HPDE6-E6E7 (cell line): ENCODE data around the gene ZFP69.
A peak's percentile ranks its signal among the peaks of the same experiment; 100 is the strongest.

ENCODE experiments used
- DNase-seq: peaks from one replicate; pipeline ENCODE4 v3.0.0; 2011; ENCODE audit warnings: missing footprints; ENCODE audit errors: extremely low spot score

ZFP69 gene

DNA sequence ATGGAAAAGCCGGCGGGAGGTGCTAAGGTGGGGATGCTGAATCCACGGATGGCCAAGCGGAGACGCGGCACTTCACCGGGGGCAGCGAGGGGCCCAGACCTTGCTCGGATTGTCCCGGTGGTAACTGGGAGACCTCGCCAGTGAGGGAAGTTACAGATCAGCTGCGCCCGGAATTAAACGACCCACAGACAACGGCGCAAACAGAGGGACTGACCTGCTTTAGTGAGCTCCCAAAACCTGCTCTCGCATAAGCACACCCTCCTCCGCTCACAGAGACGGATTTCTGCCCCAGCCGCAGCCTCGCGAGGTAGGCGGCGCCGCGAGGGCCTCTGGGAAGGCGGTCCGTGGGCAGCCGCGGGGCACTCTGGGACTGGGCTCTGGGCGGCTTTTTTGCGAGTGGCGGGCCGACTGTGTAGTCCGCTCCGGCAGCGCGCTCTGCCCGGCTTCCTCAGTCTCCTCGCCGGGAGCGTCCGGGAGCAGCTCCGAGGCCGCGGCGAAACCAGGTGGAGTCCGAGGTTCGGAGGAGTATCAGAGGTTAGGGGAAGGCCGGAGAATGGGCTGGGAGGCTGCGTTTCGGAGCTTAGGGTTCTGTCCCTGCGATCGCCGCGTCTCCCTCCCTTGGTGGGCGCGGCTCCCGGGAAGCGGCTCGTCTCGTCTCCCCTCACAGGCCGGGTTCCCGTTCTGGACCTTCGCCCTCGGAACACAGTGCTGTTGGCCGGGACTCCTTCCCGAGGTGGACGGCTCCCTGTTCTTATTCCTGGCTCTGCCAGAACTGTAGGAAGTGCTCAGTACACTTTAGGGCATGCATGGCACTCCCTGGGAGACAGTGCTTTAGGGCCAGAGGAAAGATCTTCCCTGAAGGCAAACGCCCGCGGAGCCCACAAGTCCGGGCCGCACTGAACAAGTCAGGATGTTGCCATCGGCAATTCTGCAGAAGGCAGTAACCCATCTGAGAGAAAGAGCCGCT, 31.6 kb downstream of the ZFP69 start, which contains the start of gene EXO5:
EXO5 (plus strand) TSS at position 393 of the 967 bp plus-strand sequence. CDS start 5,778 bp downstream, outside the sequence.
- peak; percentile 47 for DNase-seq

DNA sequence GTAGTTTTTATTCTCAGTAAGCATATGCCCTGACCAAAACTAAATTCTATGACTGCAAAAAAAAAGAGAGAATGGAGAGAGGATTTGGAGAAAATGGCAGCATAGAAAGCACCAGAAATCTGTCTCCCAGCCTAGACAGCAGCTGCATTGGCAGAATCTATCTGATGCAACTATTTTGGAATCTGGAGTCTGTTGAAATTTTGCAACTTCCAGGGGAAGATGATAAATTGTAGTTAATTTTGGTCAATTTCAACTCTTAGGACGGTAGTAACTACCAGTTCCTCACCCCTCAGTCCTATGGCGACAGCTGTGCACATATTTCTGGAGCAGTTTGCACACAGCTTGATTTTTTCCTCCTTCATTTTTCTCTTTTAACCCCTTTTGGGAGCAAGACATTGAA, 42.4 kb downstream of the ZFP69 start:
- no peak for DNase-seq

DNA sequence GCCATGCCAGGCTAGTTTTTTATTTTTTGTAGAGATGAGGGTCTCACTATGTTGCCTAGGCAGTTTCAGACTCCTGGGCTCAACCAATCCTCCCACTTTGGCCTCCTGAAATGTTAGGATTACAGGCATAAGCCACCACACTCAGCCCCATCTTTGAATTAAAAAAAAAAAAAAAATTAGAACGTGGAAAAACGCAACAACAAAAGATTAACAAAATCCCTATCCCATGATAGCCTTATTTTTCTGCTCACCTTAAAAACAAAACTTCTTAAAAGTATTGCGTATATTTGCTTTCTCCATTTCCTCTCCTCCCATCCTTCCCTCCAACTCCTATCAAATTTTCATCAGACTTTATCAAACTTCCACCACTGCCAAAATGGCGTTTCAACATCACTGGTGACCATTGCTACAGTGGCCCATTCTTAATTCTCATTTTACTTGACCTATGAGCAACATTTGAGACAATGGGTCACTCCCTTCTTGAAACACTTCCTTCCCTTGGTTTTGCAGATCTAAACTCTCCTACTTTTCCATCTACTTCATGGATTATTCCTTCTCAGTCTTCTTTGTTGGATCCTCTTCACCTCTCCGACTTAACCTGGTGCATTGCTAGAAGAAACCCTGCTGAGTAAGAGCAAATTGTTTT, 53.8 kb downstream of the ZFP69 start:
- DNase-seq: no peak

DNA sequence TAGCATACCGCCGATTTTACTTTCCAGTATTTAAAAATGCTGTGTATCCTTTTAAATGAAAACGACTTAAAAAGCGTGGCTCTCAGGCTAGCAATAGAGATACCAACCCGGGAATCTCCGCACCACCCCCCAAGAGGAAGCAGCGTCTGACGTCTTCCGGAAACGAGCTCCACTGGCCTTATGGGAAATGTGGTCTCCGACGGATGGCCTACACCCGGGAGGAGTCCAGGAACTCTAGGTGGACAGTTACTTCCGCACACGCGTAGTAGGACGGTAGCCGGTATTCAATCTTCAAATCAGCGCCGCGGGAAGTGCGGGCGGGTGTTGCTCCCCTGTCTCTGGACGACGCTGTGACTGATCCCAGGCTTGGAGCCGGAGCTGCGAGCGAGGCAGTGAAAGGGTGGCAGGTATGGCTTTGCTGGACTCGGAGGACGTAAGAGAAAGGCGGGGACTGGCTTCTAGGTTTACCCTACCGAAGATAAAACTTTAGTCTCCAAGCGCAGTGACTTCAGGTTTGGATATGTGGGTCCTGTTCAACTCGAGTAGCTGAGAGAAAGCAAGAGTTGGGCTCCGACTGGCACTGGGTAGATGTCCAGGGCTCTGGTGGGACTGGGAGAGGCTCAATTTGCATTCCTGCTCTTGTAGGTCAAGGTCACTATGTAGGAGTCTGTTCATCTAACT, 54.4 kb downstream of the ZFP69 start, which contains the start of gene ZNF684:
ZNF684 (plus strand) TSS at position 257 of the 681 bp plus-strand sequence. CDS start 1,530 bp downstream, outside the sequence.
- peak; percentile 97 for DNase-seq

DNA sequence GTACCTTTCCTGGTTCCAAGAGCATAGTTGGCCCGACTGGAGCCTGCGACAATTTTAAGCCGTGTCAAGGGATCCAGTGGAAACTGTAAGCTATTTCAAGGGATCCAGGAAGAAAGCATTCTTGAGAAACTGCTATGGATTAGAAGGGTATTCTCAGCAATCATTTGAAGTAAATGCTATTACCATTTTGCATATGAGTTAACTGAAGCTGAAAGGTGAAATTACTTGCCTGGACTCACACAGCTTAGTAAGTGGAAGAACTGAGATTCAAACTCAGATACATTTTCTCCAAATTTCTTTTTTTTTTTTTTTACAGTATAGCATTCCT, 54.9 kb downstream of the ZFP69 start:
- no peak for DNase-seq

DNA sequence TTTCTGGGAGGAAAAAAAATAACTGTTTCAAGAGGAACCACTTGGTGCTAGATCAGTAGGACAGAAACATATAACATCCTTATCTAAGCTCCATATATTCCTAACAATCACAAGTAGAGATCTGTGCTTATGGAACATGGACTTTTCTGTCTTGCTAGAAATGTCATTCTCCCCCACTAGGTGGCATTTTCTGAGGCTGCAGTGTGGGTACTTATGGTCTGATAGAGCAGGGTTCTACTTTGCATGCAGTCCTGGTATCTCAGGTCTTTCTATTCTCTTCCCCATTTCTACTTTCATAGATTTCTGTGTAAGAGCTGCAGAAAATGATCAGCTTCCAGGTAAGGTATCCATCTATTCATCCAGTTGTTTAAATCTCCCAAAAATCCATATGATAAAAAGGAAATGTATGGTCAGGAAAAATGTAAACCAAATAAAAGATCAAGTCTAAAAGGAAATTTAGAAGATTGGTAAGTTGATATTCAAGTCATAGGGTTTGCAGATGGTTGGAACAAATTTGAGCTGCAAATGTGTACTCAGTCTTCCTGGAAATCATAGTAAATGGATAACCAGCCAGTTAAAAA, 55.8 kb downstream of the ZFP69 start:
- peak; percentile 62 for DNase-seq

DNA sequence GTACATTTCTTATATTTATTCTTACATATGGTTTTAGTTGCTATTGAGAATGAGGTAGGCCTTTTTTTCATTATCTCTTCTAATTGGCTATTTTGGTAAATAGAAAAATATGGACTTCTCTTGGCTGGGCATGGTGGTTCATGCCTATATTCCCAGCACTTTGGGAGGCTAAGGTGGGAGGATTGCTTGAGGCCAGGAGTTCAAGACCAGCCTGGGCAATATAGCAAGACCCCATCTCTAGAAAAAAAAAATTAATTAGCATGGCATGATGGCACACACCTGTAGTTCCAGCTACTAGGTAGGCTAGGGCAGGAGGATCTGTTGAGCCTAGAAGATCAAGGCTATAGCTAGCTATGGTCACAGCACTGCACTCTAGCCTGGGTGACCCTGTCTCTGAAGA, 57.5 kb downstream of the ZFP69 start:
- DNase-seq: no peak

DNA sequence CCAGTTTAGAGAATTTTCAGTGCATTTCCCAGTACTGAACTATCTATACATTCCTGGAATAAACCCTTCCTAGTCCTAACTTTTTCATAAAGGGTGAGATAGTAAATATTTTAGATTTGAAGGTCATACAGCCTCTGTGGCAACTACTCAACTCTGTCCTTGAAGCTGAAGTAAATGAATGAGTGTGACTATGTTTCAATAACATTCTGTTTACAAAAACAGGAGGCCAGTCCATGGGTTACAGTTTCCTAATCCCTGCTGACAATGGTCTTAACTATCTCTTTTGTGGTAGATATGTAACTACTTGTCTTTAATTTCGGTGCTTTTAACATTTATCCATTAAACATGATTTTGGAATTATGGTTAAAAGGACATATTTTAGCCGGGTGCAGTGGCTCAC, 58.6 kb downstream of the ZFP69 start:
- no peak for DNase-seq

DNA sequence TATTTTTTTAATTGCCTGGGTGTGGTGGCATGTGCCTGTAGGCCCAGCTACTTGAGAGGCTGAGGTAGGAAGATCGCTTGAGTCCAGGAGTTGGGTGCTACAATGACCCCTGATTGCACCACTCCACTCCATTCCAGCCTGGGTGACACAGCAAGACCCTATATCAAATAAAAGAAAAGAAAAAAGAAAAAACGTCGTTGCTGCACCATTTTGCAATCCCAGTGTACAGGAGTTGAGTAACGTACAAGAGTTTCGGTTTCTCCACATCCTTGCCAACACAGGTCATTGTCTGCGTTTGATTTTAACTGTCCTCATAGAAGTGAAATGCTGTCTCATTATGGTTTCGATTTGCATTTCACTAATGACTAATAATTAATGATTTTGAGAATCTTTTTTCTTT, 62.2 kb downstream of the ZFP69 start:
- DNase-seq: no peak
